NCI-H1105 treated with DMSO at 0.1 percent for 48 hours (cell line): Measurements from ENCODE around the gene KLHL21.
"Not testable (repeated sequence)": the region's sequence is repeated elsewhere in the genome, so short reads cannot be mapped to it uniquely, and the experiment has no call there.

Experiments used
- DNase-seq: peaks from one replicate; lab custom pipeline; 2025; lab: John Stamatoyannopoulos, UW

KLHL21 gene

GRCh38 chr1:6602669-6603237 lies at the start of gene KLHL21:
TSS of gene KLHL21 (minus strand) at chr1:6602869. CDS start at chr1:6602817, 52 bp downstream.
- peak; percentile 57 for DNase-seq

DNA sequence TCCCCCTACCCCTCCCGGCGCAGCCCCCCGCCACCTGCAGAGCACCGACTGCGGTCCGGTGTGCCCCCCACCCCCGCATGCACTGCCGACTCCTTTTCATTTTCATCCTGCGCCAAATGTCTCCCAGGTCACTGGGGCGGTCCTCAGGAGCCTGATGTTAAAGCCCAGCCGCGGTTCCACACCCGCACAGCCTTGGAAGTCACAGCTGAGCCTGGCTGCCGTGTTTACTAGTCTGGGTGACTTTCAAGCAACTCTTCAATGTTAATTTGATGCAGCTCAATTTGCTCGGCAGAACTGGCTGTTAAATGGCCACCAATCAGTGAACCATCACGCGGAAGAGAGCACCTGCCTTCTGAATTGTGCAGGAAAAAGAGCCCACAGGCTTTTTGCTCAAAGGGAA lies 49.2 kb upstream of the KLHL21 start:
- no peak for DNase-seq

GRCh38 chr1:6648556-6648955 lies 45.9 kb upstream of the KLHL21 start:
- DNase-seq = no peak

DNA sequence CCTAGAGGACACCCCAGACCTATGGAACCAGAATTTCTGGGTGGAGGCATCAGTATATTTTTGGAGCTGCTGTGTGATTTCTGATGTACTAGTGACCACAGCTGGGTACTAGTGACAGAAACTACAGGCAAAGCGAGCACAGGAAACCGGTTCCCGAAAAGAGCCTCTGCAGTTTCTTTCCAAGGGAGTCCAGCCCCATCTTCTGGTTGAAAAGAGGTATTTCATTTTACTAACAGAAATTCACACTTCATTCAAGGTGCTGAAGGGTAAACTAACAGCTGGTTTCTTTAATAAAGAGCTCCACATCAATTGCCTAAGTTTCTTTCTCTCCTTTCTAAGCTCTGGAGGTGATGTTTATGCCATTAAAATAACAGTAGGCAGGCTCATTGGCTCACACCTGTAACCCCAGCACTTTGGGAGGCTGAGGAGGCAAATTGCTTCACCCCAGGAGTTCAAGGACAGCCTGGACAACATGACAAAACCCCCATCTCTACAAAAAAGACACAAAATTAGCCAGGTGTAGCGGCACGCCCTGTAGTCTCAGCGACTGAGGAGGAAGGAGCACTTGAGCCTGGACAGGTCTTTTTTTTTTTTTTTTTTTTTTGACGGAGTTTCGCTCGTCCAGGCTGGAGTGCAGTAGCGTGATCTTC lies 44.0 kb upstream of the KLHL21 start:
- DNase-seq = peak; percentile 54

- DNase-seq = no peak
These were observed 42.3 kb upstream of the KLHL21 start for GRCh38 chr1:6645018-6645417.

- not testable (repeated sequence) for DNase-seq
These were observed 38.2 kb upstream of the KLHL21 start for GRCh38 chr1:6640867-6641266.

DNA sequence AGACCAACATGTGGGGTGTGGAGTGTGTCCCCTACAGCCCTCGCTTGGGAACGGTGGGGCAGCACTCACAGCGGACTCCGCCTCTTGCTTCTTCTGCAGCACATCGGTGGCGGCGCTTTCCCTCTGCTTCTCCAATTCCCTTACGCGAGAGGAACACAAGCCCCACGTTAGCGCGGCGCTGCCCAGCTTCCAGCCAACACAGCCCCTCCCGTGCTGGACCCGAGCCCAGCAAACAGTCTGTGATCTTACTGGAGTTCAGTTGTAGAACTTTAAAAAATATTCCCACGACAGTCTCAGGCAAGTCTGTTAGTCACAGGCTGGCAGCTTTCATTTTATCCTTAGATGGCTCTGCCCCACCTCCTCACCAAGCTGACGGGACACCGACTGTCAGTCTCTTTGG lies 35.6 kb upstream of the KLHL21 start:
- no peak for DNase-seq

DNA sequence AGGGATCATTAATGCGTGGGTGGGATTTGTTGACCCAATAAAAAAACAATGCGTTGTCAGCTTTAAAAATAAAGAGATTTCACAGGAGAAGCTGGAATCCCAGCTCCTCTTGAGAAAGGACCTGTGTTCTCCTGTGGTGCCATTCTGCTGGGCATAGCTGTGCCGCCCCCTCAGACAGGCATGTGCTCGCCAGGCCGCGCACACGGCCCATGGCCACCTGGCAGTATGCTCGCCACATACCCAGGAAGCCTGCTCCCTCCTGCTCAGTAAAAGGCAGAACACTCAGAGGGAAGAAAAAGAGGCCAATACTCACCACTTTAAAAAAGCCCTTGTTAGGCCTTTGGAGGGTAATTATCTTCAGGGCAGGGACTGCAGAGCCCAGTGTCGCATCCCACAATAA lies 35.1 kb upstream of the KLHL21 start:
- no peak for DNase-seq

GRCh38 chr1:6636778-6637177 lies 34.1 kb upstream of the KLHL21 start:
- DNase-seq = not testable (repeated sequence)

DNA sequence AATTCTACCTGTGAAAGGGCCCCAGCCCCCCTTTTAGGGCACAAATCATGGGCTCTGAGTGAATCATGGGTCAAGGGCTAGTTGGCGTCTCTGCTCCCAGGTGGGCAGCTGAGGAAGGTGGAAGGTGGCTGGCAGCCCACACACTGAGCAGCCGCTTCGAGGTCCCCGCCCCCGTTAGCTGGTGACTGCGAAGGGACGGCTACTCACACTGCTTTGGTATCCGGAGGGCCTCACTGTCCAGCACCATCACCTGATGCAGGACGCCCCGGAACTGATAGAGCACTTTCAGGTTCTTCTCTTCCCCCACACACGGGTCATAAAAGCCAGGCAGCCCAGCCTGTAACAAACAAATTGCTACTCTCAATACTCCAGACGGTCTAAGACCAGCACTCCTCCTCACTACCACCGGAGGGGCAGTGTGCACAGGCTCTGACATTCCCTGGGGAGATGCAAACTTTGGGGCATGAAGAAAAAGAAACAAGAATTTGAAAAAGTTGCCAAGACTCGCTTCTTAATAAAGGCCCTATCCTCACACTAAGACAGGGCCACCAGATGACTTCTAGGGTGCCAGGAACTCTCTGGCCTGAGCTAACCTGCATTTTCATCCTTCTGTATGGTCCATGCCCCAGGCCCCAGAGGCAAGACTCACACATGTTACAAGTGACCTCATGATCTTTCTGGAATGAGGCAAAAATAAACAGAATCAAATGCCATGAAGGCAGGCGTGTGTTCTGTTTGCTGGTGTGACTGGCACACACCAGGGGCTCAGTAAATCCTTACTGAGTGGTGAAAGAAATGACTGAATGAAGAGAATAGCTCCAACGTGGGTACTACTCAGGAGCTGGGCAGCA lies 33.5 kb upstream of the KLHL21 start:
- no peak for DNase-seq

DNA sequence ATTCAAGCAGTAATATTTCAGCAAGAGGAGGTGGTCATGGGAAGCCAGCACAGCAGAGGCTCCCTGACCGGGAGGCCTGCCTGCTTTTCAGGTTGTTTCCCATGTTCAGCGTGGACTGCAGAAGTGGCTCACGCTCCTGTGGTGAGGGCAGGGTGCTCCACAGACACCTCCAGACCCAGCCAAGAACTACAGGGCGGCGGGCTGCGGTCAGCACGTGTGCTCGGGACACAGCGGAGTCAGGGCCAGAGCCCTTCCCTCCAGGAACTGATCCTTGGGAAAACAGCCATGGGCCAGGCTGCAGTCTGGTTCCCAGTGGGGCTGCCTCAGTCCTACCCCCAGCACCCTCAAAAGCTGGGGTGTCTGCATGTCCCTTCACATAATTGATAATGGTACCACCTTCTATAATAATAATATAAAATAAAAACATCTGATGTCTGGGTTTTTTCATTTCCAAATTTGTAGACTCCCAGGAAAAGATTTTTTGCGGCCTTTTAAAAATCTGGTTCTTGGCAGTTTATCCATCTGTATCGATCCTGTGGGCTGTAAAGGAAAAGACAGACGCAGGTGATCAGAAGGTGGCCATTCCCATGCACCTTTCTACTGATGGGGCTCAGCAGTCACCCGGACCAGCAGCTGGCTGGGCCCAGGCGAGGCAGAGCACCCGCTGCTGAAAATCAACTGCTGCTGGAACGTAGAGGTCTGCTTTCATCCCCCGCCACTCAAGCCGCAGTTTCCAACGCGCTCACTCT lies 32.7 kb upstream of the KLHL21 start:
- DNase-seq = no peak

DNA sequence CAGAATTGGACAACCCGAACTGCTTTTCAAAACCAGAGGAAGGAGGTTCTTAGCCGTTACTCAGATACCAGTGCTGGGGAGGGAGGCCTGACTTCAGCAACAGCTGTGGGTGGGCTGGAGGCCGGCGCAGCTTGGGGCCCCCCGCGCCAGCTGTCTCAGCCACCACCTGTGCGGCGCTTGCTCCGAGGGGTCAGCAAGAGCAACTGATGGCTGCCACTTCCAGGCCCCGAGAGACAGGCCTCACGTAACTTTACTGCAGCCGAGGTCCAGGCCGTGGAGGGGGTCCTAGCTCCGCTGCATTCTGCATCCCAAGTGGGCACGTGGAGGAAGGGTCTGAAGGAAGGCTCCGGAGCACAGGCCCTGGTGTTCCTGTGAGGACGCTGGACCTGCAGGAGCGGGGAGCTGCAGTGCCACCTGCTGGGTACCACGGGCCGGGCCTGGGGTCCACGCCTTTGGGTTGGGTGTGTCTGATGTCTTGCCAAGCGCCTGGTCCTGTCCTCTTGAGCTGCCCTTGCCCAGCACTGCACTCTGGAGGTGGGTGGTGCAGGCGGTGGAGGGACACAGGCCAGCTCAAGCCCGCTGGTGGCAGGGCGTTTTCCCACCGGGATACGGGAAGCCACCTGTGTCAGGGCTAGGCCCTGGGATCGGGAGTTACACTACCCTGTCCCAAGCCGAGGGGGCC lies 31.8 kb upstream of the KLHL21 start:
- DNase-seq = peak; percentile 9

DNA sequence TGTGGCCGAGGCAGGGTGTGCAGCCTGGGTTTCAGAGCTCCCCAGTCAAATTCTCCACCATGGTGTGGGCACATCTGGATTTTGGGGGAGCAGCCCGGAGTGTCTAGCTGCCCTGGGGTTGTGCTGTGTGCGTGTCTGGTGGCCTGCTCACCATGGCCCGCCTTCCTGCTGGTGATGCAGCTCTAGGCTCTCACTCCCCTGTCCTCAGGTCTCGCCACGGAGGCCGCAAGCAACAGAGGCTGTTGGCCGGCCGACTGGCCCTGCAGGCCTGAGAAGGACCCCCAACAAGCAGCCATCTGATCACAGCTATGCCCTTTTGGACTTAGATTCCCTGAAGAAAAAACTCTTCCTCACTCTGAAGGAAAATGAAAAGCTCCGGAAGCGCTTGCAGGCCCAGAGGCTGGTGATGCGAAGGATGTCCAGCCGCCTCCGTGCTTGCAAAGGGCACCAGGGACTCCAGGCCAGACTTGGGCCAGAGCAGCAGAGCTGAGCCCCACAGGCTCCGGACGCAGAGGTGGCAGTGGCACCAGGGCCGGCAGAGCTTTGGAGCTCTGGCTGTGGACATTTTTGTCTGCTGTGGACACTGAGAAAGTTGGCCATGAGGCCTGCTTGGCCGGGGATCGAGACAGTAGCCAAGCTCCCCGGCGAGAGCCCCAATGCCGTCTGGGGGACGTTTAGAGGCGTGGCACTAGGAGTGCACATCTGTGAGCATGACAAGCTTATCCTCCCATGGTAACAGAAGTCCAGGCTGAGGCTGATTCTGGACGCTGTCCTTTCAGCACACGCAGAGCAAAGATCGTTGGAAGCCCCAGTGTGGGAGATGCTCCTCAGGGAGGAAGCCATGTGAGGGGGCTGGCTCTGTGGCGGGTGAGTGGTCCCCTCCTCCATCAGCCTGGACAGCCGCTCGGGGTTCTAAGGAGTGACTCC lies 30.2 kb upstream of the KLHL21 start:
- no peak for DNase-seq

DNA sequence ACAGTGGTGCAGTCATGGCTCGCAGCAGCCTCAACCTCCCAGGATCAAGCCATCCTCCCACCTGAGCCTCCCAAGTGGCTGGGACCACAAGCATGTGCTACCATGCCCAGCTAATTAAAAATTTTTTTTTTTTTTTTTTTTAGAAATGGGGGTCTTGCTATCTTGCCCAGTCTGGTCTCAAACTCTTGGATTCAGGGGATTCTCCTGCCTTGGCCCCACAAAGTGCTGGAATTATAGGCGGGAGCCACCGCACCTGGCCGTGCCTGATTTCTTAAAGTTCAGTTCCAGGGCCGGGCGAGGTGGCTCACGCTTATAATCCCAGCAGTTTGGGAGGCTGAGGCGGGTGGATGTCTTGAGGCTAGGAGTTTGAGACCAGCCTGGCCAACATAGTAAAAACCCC lies 28.4 kb upstream of the KLHL21 start:
- no peak for DNase-seq

- DNase-seq = no peak
These were observed 27.4 kb upstream of the KLHL21 start for GRCh38 chr1:6630027-6630426.

DNA sequence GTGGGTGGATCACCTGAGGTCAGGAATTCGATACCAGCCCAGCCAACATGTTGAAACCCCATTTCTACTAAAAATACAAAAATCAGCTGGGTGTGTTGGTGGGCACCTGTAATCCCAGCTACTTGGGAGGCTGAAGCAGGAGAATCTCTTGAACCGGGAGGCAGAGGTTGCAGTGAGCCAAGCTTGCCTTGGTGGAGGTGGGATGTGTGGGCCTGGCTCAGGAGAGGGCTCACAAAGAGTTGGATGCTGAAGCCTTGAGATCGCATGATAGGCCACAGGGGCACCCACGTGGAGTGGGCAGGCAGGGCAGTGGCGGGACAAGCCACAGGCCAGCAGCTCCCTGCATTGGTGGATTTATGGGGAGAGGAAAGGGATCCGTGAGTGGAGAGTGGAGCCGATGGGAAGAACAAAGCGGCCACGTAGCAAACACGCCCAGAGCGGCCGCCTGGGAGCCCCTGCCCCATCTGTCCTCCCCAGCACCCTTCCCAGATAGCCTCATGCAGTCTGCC lies 26.4 kb upstream of the KLHL21 start:
- no peak for DNase-seq

- DNase-seq = no peak
These were observed 25.3 kb upstream of the KLHL21 start for GRCh38 chr1:6627841-6628545.

DNA sequence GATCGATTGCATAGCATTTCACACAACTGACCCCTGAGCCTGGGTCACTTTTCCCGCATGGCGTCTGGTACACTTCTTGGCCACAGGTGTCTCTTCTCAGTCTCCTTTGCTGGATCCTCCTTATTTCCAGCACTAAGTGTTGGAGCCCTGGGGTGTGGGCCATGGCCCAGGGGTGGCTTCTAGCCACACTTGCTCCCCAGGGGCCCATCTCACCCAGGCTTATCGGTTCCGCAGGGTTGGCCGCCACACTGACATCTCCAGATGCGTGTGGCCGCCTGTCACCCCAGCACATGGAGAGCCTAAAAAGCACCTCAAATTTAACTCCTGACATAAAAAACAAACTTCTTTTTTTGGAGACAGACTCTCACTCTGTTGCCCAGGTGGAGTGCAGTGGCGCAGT lies 24.4 kb upstream of the KLHL21 start:
- DNase-seq = no peak

DNA sequence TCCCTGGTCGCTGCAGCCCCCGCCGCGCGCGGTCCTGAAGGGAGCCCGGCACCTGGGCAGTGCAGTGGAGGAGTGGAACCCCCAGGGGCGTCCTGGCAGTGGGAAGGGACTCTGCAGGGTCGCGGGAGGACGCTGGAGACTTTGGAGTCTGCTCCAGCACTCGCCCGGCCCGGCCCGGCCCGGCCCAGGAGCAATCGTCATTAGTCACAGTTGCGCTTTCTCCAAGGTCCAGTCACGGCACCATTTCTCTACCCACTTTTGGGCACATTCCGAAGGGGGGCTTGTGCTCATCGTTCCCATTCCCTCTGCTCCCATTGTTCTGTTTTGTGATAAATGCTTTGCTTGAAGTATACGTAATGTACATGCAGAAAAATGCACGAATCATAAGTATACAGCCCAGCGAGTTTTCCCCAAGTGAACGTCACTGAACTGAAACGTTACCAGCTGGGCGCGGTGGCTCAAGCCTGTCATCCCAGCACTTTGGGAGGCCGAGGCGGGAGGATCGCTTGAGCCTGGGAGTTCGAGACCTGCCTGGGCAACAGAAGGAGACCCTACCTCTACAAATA lies 23.0 kb upstream of the KLHL21 start:
- peak; percentile 3 for DNase-seq
